ENCODE results near the gene KCNH1.

Gene KCNH1

DNA sequence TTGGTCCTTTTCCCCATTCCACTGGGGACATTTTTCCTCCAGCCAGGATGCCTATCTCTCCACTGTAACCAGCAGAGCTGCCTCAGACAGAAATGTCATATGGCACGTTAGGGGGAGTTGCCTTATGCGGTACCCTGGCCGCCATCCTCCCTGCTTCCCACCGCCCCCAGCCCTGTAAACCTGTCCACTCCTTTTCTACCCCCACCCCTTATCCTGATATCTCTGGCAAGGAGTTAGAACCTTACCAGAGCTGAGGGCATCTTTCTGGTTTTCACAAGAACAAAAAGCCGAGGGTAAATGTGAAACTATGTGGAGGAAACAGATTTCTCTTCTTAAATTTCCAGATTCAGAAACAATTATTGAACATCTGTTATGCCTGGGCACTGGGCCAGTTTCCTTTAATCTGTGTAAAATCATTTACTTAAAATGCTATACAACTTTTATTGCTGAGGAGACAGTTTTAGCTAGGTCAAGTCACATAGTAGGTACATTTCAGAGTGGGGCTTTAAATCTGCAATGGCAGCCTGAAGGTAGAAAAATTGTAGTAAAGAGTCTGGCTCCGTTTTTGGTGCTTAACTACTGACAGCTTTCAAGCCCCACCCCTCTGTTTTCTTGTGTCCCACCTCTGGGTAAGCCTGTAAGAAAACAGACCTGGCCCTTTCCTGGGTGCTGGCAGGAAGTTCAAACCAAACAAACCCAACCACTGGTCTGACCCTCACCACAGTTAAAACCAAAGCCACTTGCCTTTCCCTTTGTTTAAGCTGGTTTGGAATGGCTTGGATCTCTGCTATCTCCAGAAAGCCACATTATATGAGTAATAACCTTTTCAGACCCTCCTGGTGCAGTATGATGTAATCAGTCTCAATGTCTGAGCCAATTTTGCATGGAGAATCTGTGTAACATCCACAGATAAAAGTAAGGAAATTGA, 486.3 kb downstream of the KCNH1 start:
- no peak for DNase-seq (ENCODE audit: low read depth in 3 of 3)

DNA sequence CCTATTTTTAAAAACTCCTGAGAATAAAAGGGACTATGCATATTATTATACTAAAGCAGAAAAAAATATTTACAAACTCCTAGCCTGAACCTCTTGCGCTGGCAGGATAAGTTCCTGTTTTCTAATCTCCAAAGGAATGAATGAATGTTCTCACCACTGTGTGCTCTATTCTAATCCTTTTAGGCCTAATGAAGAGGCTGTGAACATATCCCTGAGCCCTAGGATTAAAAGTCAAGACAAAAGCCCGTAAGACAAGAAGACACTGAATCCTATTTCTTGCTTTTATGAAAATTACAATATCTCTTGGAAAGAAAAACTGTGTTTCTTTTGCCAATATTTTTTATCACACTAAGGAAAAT, 487.7 kb downstream of the KCNH1 start:
- DNase-seq (ENCODE audit: low read depth in 3 of 3) = no peak

DNA sequence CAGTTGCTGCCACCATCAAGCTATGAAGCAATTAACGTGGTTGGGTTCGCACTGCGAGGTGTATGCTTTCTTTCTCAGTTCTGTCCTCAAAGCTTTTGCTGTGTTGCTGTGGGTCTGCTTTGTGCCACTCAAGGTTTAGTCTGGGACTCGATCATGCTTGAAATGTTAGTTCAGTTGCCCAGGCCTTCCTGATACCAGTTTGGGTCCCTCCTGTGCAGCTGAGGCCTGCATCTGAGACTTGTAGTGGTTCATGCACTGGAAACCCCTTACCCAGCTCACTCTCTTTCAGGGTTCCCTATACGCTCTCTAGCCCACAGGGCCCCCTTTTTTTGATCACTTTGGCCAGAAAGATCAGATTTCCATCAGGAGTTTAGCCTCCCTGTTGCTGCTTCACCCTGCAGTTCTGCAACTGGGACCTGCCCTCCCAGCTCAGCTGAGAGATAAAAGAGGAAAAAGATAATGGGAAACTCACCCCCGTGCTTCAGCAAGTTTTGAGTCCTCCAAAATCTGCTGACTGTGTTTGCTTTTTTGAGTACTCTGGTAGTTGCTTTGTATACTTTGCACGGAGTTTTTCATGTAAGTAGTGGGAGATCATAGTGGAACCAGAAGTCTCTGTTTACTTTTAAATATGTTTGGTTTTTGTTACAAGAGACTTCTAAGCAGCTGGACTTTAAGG, 488.2 kb downstream of the KCNH1 start:
- DNase-seq (ENCODE audit: low read depth in 3 of 3) = no peak

DNA sequence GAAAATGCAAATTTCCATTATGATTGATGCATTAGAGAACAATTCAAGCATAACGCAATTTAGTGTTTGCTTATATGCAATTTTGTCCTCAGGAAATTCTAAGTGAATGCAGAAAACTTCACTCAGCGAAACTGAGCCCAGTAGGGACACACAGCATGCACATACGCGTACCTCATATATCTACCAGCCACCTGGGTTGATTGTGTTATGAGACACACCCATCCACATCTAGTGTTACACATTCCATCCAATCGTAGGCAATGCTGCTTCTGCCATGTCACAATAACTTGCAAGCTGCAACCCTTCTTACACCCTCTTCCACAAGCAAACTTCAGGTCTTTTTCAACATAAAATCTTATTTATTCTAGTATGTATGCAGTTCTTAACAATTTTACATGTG, 492.4 kb downstream of the KCNH1 start:
- DNase-seq (ENCODE audit: low read depth in 3 of 3) = no peak

DNA sequence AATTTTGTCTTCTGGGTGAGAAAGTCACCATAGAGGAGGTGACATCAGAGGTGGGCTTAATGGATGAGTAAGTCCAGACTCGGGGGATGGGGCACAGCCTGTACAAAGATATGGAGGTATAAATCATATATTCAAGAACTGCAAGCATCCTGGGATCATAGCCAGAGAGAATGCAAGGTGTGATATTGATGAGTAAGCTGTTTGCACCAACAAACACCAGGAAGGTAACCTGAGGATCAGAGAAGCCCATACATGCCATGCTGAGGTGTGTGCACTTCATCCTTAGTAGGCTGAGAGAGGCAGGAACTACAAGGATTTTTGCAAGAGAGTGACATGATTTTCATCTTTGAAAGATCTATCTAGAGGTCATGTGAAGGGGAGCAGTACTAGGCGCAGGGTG, 498.8 kb downstream of the KCNH1 start:
- no peak for DNase-seq (ENCODE audit: low read depth in 3 of 3)

DNA sequence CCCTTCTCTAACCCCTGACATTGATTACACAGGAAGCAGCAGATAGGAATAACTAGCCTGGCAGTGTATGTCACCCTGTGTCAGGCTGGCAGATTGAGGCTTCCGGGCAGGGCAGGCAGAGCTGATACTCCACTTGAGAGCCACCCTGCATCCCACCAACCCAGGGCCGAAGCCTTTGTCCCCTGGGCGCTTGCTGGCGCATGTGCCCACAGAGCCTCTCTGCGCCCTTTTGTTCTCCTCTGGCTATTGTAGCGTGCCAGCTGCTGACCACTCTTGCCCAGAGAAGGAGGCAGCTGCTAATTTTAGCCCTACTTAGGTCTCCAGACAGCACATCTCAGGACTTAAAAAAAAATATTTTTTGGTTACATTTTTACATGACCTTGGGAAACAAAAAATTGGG, 500.3 kb downstream of the KCNH1 start:
- DNase-seq (ENCODE audit: low read depth in 3 of 3) = no peak

DNA sequence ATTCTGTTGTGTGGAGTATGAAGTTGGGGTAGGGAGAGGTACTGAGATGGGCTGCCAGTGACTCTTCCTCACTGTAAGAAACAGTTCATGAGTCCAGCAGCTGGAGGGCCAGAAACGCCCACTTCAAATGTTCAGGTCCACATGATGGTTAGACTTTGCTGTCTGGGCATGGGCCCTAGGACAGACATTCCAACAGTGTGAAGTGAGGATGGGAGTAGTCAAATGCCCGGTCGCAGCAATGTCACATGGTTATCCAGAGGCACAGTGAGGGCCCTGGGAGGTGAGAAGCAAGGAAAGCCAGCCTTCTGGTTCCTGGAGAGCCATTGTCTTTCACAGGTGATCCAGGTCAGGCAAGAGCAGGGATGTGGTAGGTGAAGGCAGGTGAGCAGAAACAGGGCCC, 500.8 kb downstream of the KCNH1 start:
- DNase-seq (ENCODE audit: low read depth in 3 of 3) = no peak

DNA sequence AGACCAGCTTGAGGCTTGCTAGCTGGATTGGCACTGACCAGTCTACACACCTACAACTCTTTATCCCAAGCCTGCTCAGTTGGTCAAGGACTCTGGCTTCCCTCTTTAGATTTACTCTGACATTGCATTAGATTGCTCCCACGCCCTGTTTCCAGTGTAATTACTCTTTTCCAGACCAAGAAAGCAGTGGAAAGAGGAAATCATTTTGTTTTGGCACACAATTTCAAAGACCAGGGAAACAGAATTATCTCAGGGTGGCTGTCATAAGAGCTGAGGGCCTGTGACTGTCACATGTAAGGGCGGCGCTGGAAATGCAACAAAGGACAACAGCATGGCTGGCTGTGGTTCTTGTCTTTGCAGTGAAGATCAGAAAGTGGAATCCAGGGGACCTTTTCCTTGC, 502.5 kb downstream of the KCNH1 start:
- DNase-seq (ENCODE audit: low read depth in 3 of 3) = no peak

DNA sequence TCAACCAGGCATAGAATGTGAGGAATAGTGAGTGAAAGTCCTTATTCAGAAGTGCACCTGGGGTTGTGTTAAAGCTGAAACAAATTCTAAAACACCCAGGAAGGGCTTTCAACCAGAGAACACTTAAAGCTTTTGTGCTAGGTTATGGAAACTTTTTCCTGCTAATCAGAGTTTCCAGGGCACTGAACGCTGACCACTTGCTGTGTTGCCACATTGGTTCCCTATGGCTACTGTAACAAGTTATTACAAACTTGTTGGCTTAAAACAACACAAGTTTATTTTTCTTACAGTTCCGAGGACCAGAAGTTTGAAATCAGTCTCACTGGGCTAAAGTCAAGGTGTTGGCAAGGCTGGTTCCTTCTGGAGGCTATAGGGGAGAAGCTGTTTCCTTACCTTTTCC, 504.7 kb downstream of the KCNH1 start:
- no peak for DNase-seq (ENCODE audit: low read depth in 3 of 3)

DNA sequence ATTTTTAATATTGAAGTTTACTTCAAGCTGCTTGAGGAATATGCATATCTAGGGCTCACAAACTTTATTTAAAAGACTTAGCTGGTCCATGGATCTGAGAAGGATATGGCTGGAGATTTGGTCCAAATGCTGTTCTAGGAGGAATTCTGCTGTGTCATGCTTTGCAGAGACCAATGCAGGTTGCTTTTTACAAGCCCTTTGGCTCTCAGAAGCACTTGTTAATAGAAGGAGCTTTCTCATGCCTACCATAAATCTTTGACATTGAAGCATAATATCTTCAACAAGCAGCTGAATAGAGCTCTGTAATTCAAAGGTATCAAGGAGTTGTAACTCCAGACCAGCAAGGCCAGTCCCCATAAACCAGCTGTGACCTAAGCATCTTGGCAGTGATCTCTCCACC, 506.2 kb downstream of the KCNH1 start:
- DNase-seq (ENCODE audit: low read depth in 3 of 3) = no peak
